Activated T-helper 9 cell treated with anti-CD3 and anti-CD28 coated beads, Interleukin-2, amount 50 U/mL, for 16 hours (primary cell): ENCODE measurements around the gene YPEL3.
"Not testable (repeated sequence)": the region's sequence is repeated elsewhere in the genome, so short reads cannot be mapped to it uniquely, and the experiment has no call there.

Experiments used
- DNase-seq: peaks from one replicate; pipeline ENCODE4 v3.0.0-alpha.2; 2020; ENCODE audit warnings: low read depth

The YPEL3 gene

GRCh38 chr16:30096105-30096861, at the start of gene YPEL3:
TSS of gene YPEL3 (minus strand) at chr16:30096213. CDS start at chr16:30095482, 731 bp downstream.
- DNase-seq = peak; percentile 85

- no peak for DNase-seq
Observed at GRCh38 chr16:30145657-30146056, 49.6 kb upstream of the YPEL3 start.

GRCh38 chr16:30144917-30145316, 48.9 kb upstream of the YPEL3 start:
- DNase-seq = no peak

GRCh38 chr16:30144017-30144416, 48.0 kb upstream of the YPEL3 start:
- no peak for DNase-seq

- DNase-seq = no peak
Observed at GRCh38 chr16:30143347-30143702, 47.3 kb upstream of the YPEL3 start.

- DNase-seq = no peak
Observed at GRCh38 chr16:30142672-30143346, 46.8 kb upstream of the YPEL3 start.

GRCh38 chr16:30141750-30142149, 45.7 kb upstream of the YPEL3 start:
- no peak for DNase-seq

- no peak for DNase-seq
Observed at GRCh38 chr16:30139583-30140481, 43.8 kb upstream of the YPEL3 start.

GRCh38 chr16:30137897-30138296, 41.9 kb upstream of the YPEL3 start:
- no peak for DNase-seq

- DNase-seq = no peak
Observed at GRCh38 chr16:30136971-30137605, 41.1 kb upstream of the YPEL3 start.

GRCh38 chr16:30132591-30132990, 36.6 kb upstream of the YPEL3 start:
- no peak for DNase-seq

- DNase-seq = no peak
Observed at GRCh38 chr16:30131869-30132475, 36.0 kb upstream of the YPEL3 start.

GRCh38 chr16:30127993-30128392, 32.0 kb upstream of the YPEL3 start:
- no peak for DNase-seq

GRCh38 chr16:30125690-30126089, 29.7 kb upstream of the YPEL3 start:
- DNase-seq = not testable (repeated sequence)

- DNase-seq = no peak
Observed at GRCh38 chr16:30124985-30125379, 29.0 kb upstream of the YPEL3 start.

- no peak for DNase-seq
Observed at GRCh38 chr16:30122604-30123160, 26.7 kb upstream of the YPEL3 start.

- no peak for DNase-seq
Observed at GRCh38 chr16:30121741-30122571, 25.9 kb upstream of the YPEL3 start.

- no peak for DNase-seq
Observed at GRCh38 chr16:30120340-30121105, 24.5 kb upstream of the YPEL3 start.

- DNase-seq = no peak
Observed at GRCh38 chr16:30119428-30119827, 23.4 kb upstream of the YPEL3 start.

- no peak for DNase-seq
Observed at GRCh38 chr16:30117768-30118167, 21.8 kb upstream of the YPEL3 start.
